NAMALWA (cell line): ENCODE results near the gene STAP2.

ENCODE experiments used
- DNase-seq: peaks from one replicate; pipeline ENCODE4 v3.0.0-alpha.2; 2015; ENCODE audit warnings: low spot score

The STAP2 gene

DNA sequence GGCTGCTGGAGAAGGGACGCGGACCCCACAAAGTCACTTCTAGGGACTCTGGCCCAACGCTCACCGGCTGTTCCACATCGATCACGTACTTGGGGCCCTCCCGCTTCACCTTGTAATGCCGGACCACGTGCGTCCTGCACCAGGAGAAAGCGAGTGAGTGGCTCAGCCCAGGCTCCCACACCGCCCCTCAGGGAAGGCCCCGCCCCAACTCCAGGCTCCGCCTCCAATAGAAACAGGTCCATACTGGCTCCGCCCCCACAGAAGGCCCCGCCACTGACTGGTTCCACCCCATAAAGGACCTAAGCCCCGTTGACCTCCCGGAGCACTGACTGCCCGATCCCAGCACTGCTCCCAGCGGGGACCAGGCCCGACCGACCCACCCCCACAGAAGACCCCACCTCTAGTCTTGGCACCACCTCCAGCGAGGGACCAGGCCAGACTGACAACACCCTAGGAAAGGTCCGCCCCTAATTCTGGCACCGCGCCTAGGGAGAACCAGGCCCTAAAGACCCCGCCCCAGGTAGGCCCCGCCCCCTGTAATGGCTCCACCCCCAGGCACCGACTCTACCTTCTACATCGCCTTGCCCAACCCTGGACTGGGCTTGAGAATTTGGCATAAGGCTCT, 11.3 kb downstream of the STAP2 start:
- DNase-seq = peak; percentile 86

DNA sequence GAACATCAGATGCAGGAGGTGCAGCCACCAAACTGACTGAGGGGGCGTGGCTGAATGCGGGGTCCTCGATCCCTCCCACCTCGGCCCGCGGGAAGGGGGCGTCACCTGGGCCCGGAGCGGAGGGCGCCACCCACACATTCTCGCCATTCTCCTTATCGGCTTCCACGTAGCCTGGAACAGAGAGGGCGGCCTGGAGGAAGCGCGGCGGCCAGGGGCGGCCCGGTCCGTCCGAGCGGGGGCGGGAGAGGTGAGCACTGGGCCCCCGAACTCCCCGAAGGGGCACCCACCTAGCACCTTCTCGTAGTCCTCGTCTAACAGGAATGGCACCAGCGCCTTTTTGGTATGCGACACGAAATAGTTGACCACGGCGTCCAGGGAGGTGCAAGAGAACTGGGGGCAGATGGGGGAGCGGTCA, 11.8 kb downstream of the STAP2 start:
- no peak for DNase-seq

GRCh38 chr19:4326215-4326836, 12.3 kb downstream of the STAP2 start:
- no peak for DNase-seq

DNA sequence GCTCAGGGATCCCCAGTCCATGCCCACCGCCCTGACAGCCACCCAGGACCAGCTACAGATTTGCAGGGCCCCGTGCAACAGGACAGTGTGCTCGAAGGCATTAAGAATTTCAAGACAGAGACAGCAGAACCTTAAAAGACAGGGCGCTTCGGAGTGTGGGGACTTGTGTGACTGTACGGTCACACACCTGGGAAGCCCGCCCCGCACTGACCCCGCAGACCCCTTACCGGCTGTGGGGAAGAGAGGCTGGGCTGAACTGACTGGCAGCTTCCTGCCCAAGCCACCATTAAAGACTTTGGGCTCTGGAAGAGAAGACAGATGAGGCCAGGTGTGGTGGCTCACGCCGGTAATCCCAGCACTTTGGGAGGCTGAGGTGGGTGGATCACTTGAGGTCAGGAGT, 14.4 kb downstream of the STAP2 start:
- no peak for DNase-seq

DNA sequence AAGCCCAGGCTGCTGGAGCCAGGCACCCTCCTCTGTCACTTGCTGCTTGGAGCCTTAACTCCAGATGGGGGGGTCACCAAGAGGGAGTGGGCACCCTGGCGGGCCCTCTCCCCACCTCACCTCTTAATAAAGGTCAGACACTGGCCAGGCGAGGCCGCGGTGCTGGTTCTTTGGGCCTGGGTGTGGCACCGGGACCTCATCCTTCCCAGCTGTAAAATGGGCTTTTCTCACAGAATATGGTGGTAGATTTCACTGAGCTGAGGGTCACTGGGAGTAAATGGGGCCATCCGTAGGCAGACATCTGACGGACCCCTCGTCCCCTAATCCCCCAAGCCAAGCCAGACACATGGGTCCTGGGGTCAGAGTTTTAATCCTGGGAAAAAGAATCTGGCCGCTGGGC, 14.9 kb downstream of the STAP2 start:
- no peak for DNase-seq

DNA sequence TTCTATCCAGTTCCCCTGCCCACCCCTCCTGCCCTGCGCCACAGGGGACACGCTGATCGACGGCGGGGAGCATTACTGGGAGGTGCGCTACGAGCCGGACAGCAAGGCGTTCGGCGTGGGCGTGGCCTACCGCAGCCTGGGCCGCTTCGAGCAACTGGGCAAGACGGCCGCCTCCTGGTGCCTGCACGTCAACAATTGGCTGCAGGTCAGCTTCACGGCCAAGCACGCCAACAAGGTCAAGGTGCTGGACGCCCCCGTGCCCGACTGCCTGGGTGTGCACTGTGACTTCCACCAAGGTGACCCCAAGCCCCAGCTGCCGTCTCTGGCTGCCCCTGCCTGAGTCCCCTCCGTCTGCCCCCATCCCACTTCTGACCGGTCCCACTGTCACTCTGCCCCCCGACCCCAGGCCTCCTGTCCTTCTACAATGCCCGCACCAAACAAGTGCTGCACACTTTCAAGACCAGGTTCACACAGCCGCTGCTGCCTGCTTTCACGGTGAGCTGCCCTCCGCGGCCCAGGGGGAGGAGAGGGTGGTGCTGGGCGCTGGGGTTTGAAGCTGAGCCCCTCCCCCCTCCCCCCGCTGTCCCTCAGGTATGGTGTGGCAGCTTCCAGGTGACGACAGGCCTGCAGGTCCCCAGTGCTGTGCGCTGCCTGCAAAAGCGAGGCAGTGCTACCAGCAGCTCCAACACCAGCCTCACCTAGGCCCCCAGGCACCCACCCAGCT, 15.5 kb downstream of the STAP2 start:
- DNase-seq = no peak

DNA sequence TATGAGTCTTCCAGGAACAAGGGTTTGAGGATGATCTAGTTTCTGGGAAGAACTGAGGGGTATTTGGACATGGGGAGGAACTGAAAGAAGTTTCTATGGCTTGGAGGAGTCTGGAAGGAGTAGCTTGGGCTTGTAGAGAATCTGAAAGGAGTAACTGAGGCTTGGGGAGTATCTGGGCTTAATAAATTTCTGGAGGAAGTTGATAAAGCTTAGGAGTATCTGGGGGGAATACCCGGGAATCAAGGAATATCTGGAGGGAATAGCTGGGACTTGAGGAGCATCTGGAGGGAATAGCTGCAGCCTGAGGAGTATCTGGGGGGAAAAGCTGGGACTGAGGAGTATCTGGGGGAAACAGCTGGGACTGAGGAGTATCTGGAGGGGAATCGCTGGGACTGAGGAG, 18.2 kb downstream of the STAP2 start:
- DNase-seq = no peak

- no peak for DNase-seq
Observed at GRCh38 chr19:4319067-4319718, 19.4 kb downstream of the STAP2 start.

GRCh38 chr19:4318460-4318859, 20.2 kb downstream of the STAP2 start:
- DNase-seq = no peak

- no peak for DNase-seq
Observed at GRCh38 chr19:4316956-4317355, 21.7 kb downstream of the STAP2 start.

- peak; percentile 41 for DNase-seq
Observed at GRCh38 chr19:4313847-4314490, 24.7 kb downstream of the STAP2 start.

GRCh38 chr19:4310247-4311121, 28.1 kb downstream of the STAP2 start:
- DNase-seq = peak; percentile 79

DNA sequence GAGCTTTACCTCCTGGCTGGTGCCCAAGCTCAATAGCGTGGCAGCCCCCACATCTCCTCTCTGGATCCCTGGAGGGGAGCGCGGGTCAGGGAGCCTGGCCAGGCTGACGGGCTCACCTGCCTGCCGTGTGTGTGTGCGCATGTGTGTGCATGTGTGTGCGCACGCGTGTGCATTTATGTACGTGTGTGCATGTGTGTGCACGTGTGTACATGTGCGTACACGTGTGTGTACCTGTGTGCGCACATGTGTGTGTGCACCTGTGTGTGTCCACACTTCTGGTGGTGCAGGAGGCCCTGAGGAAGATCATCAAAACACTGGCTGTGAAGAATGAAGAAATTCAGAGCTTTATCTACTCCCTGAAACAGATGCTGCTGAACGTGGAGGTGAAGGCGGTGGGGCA, 33.0 kb downstream of the STAP2 start:
- no peak for DNase-seq

DNA sequence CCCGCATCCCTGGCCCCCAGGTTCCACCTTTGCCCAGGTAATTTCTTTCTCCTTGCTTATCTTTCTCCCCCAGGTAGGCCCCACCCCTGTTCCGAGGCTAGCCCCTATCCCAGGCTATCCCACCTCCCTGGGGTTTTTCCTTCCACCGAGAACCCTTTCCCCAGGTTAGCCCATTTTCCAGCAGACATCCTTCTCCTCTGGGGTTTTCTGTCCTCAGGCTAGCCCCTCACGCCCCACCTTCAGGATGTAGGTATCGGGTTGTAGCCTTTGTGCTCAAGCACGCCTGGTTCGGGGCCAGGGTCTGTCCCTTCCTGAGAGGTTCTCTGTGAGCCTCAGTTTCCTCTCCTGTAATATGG, 33.4 kb downstream of the STAP2 start:
- no peak for DNase-seq

DNA sequence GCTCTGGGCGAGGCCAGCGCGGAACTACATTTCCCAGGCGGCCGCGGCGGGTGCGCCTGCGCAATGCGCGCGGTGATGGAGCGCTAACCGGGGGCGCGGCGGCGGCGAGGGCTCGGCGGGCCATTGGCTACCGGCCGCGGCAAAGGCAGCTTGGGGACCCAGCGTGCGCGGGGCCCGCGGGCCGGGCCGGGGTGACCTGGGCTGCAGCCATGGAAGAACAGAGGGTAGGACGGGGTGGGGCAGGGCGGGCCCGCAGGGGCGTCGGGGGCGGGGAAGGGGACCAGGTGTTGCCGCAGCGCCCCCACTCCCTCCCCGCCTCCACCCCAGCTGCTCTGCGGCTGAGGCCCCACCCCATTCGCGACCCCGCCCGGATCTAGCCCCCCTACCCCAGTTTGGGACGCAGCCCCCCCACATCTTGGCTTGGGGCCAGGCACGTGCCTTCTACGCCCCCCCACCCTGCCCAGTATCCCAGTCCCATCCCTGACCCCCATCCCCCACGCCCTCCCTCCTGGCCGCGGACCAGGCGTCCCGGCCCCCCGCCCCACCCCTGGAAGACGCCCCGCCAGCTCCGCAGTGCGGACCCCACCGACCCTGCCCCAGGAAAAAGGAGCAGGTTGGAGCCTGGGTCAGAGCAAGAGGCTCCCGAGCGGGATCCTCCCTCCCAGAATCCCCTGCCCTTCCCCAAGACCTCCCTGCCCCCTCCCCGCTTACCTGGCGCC, 33.9 kb downstream of the STAP2 start, which contains the start of gene FSD1:
FSD1 (plus strand) TSS at position 61 of the 719 bp plus-strand sequence; CDS start at position 210, 149 bp downstream.
- DNase-seq = peak; percentile 83

DNA sequence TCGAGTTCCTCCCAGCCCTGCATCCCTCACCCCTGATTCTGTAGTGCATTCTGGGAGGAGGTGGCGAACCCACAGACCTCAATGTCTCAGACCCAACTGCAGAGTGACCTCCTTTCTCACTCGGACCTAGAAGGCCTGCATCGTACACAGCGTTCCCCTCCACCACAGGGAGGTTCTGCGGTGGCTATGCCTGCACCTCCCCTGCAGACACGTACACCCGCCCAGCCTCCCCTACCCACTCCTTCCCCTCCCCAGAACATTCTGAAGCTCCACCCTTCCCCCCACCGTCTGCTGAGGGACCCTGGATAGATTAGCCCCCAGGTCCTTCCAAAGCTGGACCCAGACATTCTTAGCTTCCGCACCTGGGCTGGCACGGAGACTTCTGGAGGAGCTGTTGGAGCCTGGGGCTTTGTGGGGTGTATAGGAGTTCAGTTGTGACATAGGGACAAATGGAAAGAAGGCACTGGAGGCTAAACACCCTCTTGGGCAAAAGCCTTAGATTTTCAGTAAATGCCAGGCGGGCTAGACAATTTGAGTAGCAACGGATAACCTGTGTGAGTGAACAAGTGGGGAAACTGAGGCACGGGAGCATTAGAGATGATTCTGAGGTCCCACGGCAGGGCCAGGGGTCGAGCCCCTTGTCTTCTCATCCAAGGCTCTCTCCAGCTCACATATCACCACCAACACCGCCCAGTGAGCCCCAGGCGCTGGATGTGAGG, 34.6 kb downstream of the STAP2 start:
- DNase-seq = no peak

GRCh38 chr19:4302243-4302640, 36.4 kb downstream of the STAP2 start, which contains the start of gene TMIGD2:
Gene TMIGD2 (minus strand): TSS chr19:4302389. CDS start chr19:4302385, 4 bp downstream.
- no peak for DNase-seq

- no peak for DNase-seq
Observed at GRCh38 chr19:4301590-4302242, 36.9 kb downstream of the STAP2 start.

DNA sequence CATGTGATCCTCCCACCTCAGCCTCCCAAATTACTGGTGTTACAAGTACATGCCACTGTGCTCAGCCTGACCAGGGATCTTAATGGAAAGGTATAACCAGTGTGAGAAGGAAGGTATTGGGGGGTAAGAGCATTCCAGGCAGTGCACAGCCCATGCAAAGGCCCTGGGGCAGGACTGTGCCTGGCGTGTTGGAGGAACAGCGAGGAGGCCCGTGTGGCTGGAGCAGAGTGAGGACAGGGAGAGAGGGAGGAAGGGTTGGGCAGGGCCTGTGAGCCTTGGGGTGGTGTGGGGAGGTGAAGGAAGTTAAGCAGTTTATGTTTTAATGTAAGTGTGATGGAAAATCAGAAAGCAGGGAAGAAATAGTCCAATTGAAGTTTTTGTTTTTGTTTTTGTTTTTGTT, 38.0 kb downstream of the STAP2 start:
- no peak for DNase-seq
